ENCODE measurements around the gene WWC1.

The WWC1 gene

DNA sequence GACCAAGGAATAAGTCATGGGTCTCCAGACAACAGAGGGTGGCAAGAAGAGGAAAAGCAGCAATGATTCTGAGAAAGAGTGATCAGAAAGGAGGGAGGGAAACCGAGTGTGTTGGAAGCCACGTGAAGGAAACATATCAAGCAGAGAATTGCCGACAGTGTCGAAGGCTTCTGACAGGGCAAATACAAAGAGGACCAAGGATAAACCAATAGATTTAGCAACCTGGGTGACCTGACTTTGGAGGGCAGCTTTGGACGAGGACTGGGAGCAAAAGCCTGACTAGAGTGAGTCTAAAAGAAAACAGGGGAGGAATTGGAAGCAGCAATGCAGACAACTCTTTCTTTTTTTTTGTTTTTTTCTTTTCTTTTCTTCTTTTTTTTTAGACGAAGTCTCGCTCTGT is 83.8 kb downstream of the WWC1 start:
- Histone ChIP-seq H3K4me1 (ENCODE audit: control insufficient read depth, insufficient read depth, low read depth, low read length) (no peaks in the 10 kb centered on the region), H2BK120ac (ENCODE audit: low read depth, low read length) (no peak overlapping the region), H2AFZ (ENCODE audit: low read depth, low read length) (no peak overlapping the region), H3K4me2 (ENCODE audit: low read length, poor library complexity, severe bottlenecking) (no peak overlapping the region), H3K36me3 (ENCODE audit: control insufficient read depth in 1 of 2, insufficient read depth in 2 of 2, low read depth in 1 of 2, low read length in 2 of 2) (no peaks in the 10 kb centered on the region), H2BK5ac (ENCODE audit: low read depth, low read length, poor library complexity, severe bottlenecking) (no peak overlapping the region), H3K27ac (ENCODE audit: low read length, poor library complexity, severe bottlenecking) (no peak overlapping the region), H3K18ac (ENCODE audit: low read depth in 1 of 2, low read length in 2 of 2) (no peak overlapping the region), H2BK12ac (ENCODE audit: low read length in 2 of 2) (no peak overlapping the region), H2BK15ac (ENCODE audit: low read depth, poor library complexity, severe bottlenecking) (no peak overlapping the region), H3K9me3 (ENCODE audit: control insufficient read depth, low read length) (no peaks in the 10 kb centered on the region), H2AK5ac (ENCODE audit: low read length, severe bottlenecking) (no peak overlapping the region), H3K9ac (ENCODE audit: low read length) (no peak overlapping the region), H3K4ac (ENCODE audit: low read depth in 1 of 2, low read length in 2 of 2) (no peak overlapping the region), H4K8ac (ENCODE audit: low read length) (no peak overlapping the region), H4K91ac (ENCODE audit: low read length) (no peak overlapping the region), H3K14ac (ENCODE audit: low read length in 2 of 2) (no peak overlapping the region), H3K4me3 (ENCODE audit: insufficient read depth in 1 of 2, low read depth in 1 of 2, low read length in 2 of 2) (no peak overlapping the region), H3K23ac (ENCODE audit: low read length in 2 of 2) (no peak overlapping the region), H3K27me3 (ENCODE audit: control insufficient read depth in 1 of 2, insufficient read depth in 1 of 2, low read length in 2 of 2) (peaks cover 0 to 6% of the 10 kb centered on the region in 2 experiments), H3K79me1 (replicated peaks; ENCODE audit: low read length, poor library complexity, severe bottlenecking) (peaks cover 3% of the 10 kb centered on the region)
- WGBS, result 96% methylated on average over 7 of the region's 7 CpGs
- no peak for DNase-seq

DNA sequence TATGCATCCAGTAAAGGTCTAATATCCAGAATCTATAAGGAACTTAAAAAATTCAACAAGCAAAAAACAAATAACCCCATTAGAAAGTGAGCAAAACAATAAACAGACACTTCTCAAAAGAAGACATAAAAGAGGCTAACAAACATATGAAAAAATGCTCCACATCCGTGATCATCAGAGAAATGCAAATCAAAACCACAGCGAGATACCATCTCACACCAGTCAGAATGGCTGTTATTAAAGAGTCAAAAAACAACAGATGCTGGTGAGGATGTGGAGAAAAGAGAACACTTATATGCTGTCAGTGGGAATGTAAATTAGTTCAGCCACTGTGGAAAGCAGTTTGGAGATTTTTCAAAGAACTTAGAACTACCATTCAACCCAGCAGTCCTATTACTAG is 86.1 kb downstream of the WWC1 start:
- H3K14ac ChIP-seq (ENCODE audit: low read length in 2 of 2), result no peak overlapping the region
- no peaks in the 10 kb centered on the region for H3K27me3 ChIP-seq (ENCODE audit: control insufficient read depth in 1 of 2, insufficient read depth in 1 of 2, low read length in 2 of 2)
- H3K4ac ChIP-seq (ENCODE audit: low read depth in 1 of 2, low read length in 2 of 2), result no peak overlapping the region
- H3K23ac ChIP-seq (ENCODE audit: low read length in 2 of 2), result no peak overlapping the region
- H3K9ac ChIP-seq (ENCODE audit: low read length), result no peak overlapping the region
- no peak overlapping the region for H2BK120ac ChIP-seq (ENCODE audit: low read depth, low read length)
- no peak overlapping the region for H4K8ac ChIP-seq (ENCODE audit: low read length)
- H3K18ac ChIP-seq (ENCODE audit: low read depth in 1 of 2, low read length in 2 of 2), result no peak overlapping the region
- no peak overlapping the region for H4K91ac ChIP-seq (ENCODE audit: low read length)
- H2AFZ ChIP-seq (ENCODE audit: low read depth, low read length), result no peak overlapping the region
- no peak for DNase-seq
- H2BK12ac ChIP-seq (ENCODE audit: low read length in 2 of 2), result no peak overlapping the region
- no peaks in the 10 kb centered on the region for H3K4me1 ChIP-seq (ENCODE audit: control insufficient read depth, insufficient read depth, low read depth, low read length)
- no peak overlapping the region for H2AK5ac ChIP-seq (ENCODE audit: low read length, severe bottlenecking)
- no peaks in the 10 kb centered on the region for H3K9me3 ChIP-seq (ENCODE audit: control insufficient read depth, low read length)
- H2BK5ac ChIP-seq (ENCODE audit: low read depth, low read length, poor library complexity, severe bottlenecking), result no peak overlapping the region
- H2BK15ac ChIP-seq (ENCODE audit: low read depth, poor library complexity, severe bottlenecking), result no peak overlapping the region
- no peak overlapping the region for H3K4me2 ChIP-seq (ENCODE audit: low read length, poor library complexity, severe bottlenecking)
- WGBS, result 80% methylated on average over 1 of the region's 2 CpGs
- H3K4me3 ChIP-seq (ENCODE audit: insufficient read depth in 1 of 2, low read depth in 1 of 2, low read length in 2 of 2), result no peak overlapping the region
- H3K36me3 ChIP-seq (ENCODE audit: control insufficient read depth in 1 of 2, insufficient read depth in 2 of 2, low read depth in 1 of 2, low read length in 2 of 2), result no peaks in the 10 kb centered on the region
- H3K27ac ChIP-seq (ENCODE audit: low read length, poor library complexity, severe bottlenecking), result no peak overlapping the region
- H3K79me1 ChIP-seq (replicated peaks; ENCODE audit: low read length, poor library complexity, severe bottlenecking), result peaks cover 2% of the 10 kb centered on the region

DNA sequence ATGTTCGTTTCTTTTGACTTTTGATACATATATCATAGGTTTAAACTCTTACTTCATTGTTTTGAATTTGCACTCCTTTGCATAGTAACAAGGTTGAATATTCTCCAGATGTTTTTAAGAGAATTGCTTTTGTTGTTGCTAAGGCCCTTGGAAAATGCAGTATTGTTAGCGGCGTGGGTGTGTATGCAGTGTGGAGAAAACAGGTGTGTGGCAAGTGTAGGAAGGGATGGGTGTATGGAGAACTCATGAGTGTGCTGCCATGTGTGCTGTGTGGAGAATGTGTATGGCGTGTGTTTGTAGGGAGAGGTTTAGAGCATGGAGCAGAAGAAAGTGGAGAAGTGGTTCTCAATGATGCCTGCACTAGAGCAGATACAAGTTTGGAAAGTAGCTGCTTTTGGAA is 87.3 kb downstream of the WWC1 start:
- H3K36me3 ChIP-seq (ENCODE audit: control insufficient read depth in 1 of 2, insufficient read depth in 2 of 2, low read depth in 1 of 2, low read length in 2 of 2), result no peaks in the 10 kb centered on the region
- H3K27ac ChIP-seq (ENCODE audit: low read length, poor library complexity, severe bottlenecking), result no peak overlapping the region
- no peaks in the 10 kb centered on the region for H3K9me3 ChIP-seq (ENCODE audit: control insufficient read depth, low read length)
- no peak overlapping the region for H4K8ac ChIP-seq (ENCODE audit: low read length)
- peaks cover 2% of the 10 kb centered on the region for H3K79me1 ChIP-seq (replicated peaks; ENCODE audit: low read length, poor library complexity, severe bottlenecking)
- H2BK12ac ChIP-seq (ENCODE audit: low read length in 2 of 2), result no peak overlapping the region
- no peak overlapping the region for H3K23ac ChIP-seq (ENCODE audit: low read length in 2 of 2)
- H3K4me1 ChIP-seq (ENCODE audit: control insufficient read depth, insufficient read depth, low read depth, low read length), result no peaks in the 10 kb centered on the region
- H3K18ac ChIP-seq (ENCODE audit: low read depth in 1 of 2, low read length in 2 of 2), result no peak overlapping the region
- no peak overlapping the region for H4K91ac ChIP-seq (ENCODE audit: low read length)
- no peak overlapping the region for H2AK5ac ChIP-seq (ENCODE audit: low read length, severe bottlenecking)
- no peaks in the 10 kb centered on the region for H3K27me3 ChIP-seq (ENCODE audit: control insufficient read depth in 1 of 2, insufficient read depth in 1 of 2, low read length in 2 of 2)
- no peak overlapping the region for H2BK15ac ChIP-seq (ENCODE audit: low read depth, poor library complexity, severe bottlenecking)
- DNase-seq, result no peak
- WGBS, result 93% methylated on average over 3 of the region's 4 CpGs
- H2AFZ ChIP-seq (ENCODE audit: low read depth, low read length), result no peak overlapping the region
- H3K14ac ChIP-seq (ENCODE audit: low read length in 2 of 2), result no peak overlapping the region
- no peak overlapping the region for H3K4me3 ChIP-seq (ENCODE audit: insufficient read depth in 1 of 2, low read depth in 1 of 2, low read length in 2 of 2)
- H3K4ac ChIP-seq (ENCODE audit: low read depth in 1 of 2, low read length in 2 of 2), result no peak overlapping the region
- H2BK120ac ChIP-seq (ENCODE audit: low read depth, low read length), result no peak overlapping the region
- H3K4me2 ChIP-seq (ENCODE audit: low read length, poor library complexity, severe bottlenecking), result no peak overlapping the region
- no peak overlapping the region for H3K9ac ChIP-seq (ENCODE audit: low read length)
- H2BK5ac ChIP-seq (ENCODE audit: low read depth, low read length, poor library complexity, severe bottlenecking), result no peak overlapping the region

DNA sequence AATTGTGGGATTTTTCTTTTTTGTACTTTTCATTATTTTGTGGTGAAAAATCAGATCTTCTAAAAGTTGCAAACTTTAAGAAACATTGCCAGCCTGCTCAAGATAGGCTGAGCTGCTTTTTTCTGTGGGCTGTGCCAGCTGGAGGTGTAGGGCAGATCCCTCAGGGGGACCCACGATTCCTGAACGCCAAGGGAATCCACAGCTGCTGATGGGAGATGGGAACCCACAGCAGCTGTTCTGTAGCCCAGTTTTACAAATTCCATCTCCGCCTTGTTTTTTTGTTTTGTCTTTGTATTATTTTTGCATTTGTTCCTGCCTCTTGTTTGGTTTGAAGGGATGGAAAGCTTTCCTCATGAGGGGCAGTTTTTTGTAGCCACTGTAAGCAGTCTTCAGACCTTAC is 91.0 kb downstream of the WWC1 start:
- Histone ChIP-seq H3K23ac (ENCODE audit: low read length in 2 of 2) (no peak overlapping the region), H2BK120ac (ENCODE audit: low read depth, low read length) (no peak overlapping the region), H3K4ac (ENCODE audit: low read depth in 1 of 2, low read length in 2 of 2) (no peak overlapping the region), H2BK12ac (ENCODE audit: low read length in 2 of 2) (no peak overlapping the region), H3K4me1 (ENCODE audit: control insufficient read depth, insufficient read depth, low read depth, low read length) (no peaks in the 10 kb centered on the region), H3K4me3 (ENCODE audit: insufficient read depth in 1 of 2, low read depth in 1 of 2, low read length in 2 of 2) (no peak overlapping the region), H4K8ac (ENCODE audit: low read length) (no peak overlapping the region), H3K4me2 (ENCODE audit: low read length, poor library complexity, severe bottlenecking) (no peak overlapping the region), H3K27me3 (ENCODE audit: control insufficient read depth in 1 of 2, insufficient read depth in 1 of 2, low read length in 2 of 2) (no peaks in the 10 kb centered on the region), H3K27ac (ENCODE audit: low read length, poor library complexity, severe bottlenecking) (no peak overlapping the region), H4K91ac (ENCODE audit: low read length) (no peak overlapping the region), H2BK5ac (ENCODE audit: low read depth, low read length, poor library complexity, severe bottlenecking) (no peak overlapping the region), H2AFZ (ENCODE audit: low read depth, low read length) (no peak overlapping the region), H3K9ac (ENCODE audit: low read length) (no peak overlapping the region), H2BK15ac (ENCODE audit: low read depth, poor library complexity, severe bottlenecking) (no peak overlapping the region), H3K14ac (ENCODE audit: low read length in 2 of 2) (no peak overlapping the region), H3K79me1 (replicated peaks; ENCODE audit: low read length, poor library complexity, severe bottlenecking) (peaks cover 4% of the 10 kb centered on the region), H3K9me3 (ENCODE audit: control insufficient read depth, low read length) (peaks cover 8% of the 10 kb centered on the region), H2AK5ac (ENCODE audit: low read length, severe bottlenecking) (no peak overlapping the region), H3K36me3 (ENCODE audit: control insufficient read depth in 1 of 2, insufficient read depth in 2 of 2, low read depth in 1 of 2, low read length in 2 of 2) (peaks cover 6 to 7% of the 10 kb centered on the region in 2 experiments), H3K18ac (ENCODE audit: low read depth in 1 of 2, low read length in 2 of 2) (no peak overlapping the region)
- DNase-seq, result no peak
- 89% methylated on average over 3 of the region's 3 CpGs for WGBS

All from mesenchymal stem cell (in vitro differentiated cells and primary cell).